ENCODE measurements around the gene FHOD3.
"Not testable (repeated sequence)": the region's sequence is repeated elsewhere in the genome, so short reads cannot be mapped to it uniquely, and the experiment has no call there.

The FHOD3 gene

GRCh38 chr18:36352384-36352783 is 54.9 kb downstream of the FHOD3 start:
- DNase-seq, result no peak

- no peak for DNase-seq
These were observed 57.5 kb downstream of the FHOD3 start for GRCh38 chr18:36354989-36355388.

DNA sequence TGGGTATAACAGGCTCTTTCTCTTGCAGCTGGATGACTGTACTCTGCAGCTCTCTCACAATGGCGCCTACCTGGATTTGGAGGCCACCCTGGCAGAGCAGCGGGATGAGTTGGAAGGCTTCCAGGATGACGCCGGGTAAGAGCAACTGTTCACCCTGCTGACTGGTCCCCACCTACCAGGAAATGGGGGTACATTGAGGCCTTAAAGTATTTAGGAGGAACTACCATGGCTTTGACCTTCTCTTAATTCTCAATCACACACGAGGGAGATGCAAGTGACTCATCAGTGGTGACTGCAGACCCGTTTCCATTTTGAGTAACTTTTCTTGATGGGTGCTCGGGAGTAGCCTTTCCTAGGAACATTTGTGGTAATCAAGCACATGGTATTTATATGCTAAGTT is 58.0 kb downstream of the FHOD3 start:
- no peak for DNase-seq

GRCh38 chr18:36356741-36357140 is 59.2 kb downstream of the FHOD3 start:
- DNase-seq, result not testable (repeated sequence)

DNA sequence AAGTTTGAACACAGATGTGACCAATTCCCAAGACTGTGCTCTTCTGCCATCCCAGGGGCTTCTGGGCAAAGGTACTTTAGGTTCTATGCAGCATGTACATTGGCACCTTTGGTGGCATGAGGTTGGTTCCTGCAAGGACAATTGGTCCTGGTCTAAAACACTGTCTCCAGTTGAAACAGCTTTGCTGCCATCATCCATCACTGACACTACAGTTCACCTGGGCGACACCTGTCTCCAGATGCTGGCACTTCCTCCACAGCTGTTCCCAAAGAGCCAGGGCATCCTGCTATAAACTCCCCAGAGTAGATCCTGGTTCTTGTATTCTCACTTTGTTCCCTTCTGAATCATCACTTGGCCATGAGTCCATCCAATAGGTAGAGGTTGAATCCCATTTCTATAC is 60.6 kb downstream of the FHOD3 start:
- no peak for DNase-seq

DNA sequence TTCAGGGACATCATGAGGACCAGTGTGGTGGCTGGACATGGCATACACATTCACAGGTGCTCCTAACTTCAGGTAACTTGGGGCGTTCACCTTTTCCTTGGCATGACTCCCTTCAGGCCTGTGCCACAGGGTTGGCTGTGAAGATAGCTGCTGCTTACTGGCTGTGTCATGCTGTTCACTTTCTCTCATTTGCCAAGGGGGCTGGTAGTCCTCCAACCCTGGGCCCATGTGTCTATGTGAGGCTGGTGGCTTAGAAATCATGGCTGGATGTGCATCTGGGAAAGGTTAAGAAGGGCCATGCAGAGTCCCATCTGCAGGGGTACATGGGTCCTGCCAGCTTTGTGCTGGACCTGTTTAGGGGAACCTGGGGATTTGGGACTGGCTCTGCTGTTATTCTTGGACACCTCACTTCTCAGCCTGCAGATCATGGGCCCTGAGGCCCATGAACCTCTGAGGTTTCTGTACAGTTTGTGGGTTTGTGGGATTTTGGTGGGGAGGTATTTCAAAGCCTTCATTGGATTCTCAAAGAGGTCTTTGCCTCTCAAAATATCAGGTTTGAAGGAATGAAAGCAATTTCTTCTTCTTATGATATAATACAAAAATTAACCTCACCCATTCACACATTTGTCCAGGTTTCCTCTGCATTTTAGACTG is 62.9 kb downstream of the FHOD3 start:
- no peak for DNase-seq

- DNase-seq, result no peak
These were observed 67.6 kb downstream of the FHOD3 start for GRCh38 chr18:36364911-36365624.

- DNase-seq, result no peak
These were observed 68.6 kb downstream of the FHOD3 start for GRCh38 chr18:36365836-36366775.

- DNase-seq, result no peak
These were observed 69.7 kb downstream of the FHOD3 start for GRCh38 chr18:36366994-36367839.

DNA sequence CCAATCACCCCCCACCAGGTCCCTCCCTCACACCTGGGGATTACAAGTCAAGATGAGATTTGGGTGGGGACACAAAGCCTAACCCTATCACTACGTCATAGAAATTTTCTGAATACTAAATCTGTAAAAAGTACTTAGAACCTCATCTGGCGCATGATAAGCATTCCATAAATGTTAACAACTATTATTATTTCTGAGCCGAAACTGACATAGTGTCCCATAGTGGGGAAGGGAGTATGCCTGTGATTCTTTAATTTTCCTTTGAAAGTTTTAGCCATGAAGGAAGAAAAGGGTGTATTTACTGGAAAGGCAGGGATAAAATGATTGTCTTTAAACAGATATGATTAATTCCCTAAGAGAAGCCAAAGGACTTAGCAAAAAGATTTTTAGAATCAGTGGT is 71.4 kb downstream of the FHOD3 start:
- DNase-seq, result no peak

DNA sequence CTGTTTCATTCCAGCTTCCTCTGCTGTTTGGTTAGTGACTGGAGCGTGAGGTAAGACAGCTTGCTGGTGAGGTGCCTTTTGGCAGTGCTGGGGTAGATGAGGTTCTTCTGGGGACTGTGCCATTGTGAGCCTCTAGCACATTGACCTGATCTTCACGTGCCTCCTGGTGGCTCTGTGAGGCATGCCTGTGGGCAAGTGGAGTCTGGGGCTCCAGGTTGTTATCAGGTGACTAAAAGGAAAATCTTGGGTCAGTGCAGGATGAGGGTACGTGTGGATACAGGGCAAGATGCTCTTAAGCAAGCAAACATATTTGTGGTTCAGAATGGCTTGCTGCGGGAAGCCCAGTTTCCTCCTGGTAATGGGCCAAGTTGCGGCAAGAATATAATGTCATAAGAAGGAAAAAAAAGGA is 75.4 kb downstream of the FHOD3 start:
- no peak for DNase-seq

GRCh38 chr18:36374262-36374661 is 76.7 kb downstream of the FHOD3 start:
- DNase-seq, result no peak

DNA sequence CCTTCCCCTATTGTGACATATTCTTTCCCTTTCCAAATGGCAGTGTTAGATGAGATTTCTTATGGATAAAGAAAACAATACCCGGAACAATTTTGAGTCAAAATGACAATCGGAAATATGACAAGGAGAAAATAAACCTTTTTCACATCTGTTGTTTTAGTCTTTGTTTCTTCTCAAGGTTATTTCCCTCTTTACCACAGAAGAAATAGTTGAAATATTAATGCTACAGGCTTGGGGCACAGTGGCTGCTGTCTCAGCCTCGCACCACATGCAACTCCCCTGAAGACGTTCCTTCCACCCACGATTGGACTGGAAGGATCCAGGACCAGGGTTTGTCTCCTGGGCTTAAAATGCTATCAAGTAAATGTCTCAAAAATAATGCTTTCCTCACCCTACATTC is 77.6 kb downstream of the FHOD3 start:
- no peak for DNase-seq

- DNase-seq, result no peak
These were observed 78.8 kb downstream of the FHOD3 start for GRCh38 chr18:36376361-36376760.

GRCh38 chr18:36377626-36378025 is 80.1 kb downstream of the FHOD3 start:
- DNase-seq, result no peak

DNA sequence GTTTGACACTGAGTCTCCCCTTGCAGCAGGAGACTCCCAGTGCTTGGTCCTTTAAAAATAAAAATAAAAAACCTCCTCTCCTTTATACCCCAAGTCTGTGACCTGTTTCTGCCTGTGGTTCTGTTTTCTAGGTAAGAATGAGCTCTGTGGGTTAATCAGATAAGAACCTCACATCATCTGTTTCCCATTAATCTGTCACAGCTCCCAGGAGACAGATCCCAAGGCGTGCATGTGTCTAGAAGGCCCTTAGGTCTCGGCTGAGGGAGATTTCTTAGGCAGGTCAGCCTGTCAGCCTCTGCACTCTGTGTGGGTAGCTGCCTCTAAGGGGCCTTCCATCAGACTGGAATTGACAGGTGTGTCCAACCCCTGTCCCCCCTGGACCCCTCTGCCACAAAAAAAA is 80.7 kb downstream of the FHOD3 start:
- no peak for DNase-seq

DNA sequence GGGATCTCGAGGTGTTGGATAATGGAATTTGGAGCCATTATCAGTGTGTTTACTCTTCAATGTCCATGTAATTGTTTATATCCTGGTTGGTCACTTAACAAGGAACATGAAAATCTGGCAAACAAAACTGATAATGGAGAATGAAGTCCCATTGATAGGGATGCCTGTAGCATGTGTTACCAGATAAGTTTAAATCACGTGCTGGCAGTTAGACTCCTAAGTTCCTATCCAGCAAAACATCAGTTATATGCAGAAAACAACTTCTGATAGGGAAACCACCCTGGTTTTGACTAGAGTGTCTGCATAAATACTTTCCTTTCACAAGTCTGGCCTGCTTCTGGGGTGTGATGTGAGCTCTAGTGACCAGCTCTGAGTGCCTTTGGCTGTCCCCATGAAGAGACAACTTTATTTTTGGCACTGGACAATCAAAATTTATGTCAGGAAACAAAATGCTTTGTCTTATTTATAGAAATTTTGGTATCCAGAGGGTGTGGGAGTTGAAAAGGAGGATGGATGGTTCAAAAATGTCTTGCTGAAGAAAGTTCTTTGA is 82.0 kb downstream of the FHOD3 start:
- no peak for DNase-seq

DNA sequence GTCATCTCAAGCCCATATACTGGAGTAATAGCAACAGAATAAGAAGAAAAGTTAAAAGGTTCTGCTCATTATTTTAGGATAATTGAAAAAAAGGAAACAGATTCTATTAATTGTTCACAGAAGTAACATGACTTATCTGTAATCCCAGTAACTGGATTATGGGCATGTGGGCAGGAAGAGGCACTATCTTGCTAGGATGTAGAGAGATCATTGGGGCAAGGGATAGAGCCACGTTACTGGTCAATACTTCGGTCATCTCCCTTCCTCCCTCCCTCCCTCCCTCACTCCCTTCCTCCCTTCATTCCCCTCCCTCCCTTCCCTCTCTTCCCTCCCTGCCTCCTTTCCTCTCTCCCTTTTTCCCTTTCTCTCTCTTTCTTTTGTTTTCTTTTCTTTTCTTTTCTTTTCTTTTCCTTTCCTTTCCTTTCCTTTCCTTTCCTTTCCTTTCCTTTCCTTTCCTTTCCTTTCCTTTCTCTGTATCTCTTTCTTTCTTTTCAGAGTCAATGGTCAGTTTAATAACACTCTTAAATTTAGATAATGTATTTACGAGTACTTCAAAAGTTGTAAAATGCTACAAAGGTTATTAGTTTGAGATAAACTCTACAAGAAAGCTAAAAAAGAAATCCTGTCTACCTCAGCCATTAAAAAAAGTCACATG is 82.8 kb downstream of the FHOD3 start:
- DNase-seq, result no peak

- DNase-seq, result no peak
These were observed 83.6 kb downstream of the FHOD3 start for GRCh38 chr18:36381075-36381474.

DNA sequence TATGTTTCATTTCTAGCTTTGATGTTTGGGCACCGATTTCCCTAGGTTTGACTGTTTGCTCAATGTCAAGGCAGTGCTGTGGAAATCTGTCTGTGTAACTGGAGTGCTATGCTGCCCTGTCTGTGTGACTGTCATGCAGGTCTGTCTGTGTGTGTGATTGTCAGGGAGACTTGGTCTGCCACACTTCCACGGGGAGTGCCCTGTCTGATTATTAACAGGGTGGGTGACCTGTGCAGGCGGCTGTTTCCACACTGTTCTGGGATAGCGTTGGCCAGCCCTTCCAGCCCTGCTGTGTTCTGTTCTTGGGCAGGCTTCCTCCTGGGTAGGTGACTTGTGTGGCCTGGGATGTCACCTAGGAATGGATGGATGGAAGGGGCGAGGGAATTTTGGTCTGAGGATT is 85.3 kb downstream of the FHOD3 start:
- DNase-seq, result no peak

- DNase-seq, result no peak
These were observed 88.8 kb downstream of the FHOD3 start for GRCh38 chr18:36386150-36386920.
